Measurements from ENCODE around the gene ADAMTS12. TPM values are rescaled to one million over a fixed set of nuclear protein-coding genes. Genes with fewer than 3 reads are reported as not detected.

Gene ADAMTS12
- total and polyA plus RNA-seq, 10 of the 15 experiments (the other 5 are each of a cell fraction or from before 2014, with no cell fraction given) = 0.11 to 35.8 (median 20.7) TPM

DNA sequence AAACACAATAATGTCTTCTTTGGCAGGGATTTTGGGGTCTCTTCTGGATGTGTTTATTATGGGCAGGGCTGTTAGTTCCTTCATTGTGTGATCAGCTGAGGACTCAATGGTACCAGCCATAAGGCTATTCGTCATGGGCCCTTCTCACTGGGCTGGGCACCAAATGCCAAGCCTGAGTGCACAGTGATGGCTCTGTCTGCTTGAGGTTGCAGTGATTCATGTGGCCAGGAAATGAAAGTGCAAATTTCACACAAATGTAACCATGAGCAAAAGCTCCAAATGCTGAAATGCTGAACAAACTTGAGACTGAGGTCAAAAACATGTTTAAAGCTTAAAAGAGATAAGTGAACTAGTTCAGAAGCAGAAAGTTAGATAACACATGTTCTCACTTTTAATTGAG lies 260.0 kb downstream of the ADAMTS12 start (continued):
- TF ChIP-seq, protein P1, sequence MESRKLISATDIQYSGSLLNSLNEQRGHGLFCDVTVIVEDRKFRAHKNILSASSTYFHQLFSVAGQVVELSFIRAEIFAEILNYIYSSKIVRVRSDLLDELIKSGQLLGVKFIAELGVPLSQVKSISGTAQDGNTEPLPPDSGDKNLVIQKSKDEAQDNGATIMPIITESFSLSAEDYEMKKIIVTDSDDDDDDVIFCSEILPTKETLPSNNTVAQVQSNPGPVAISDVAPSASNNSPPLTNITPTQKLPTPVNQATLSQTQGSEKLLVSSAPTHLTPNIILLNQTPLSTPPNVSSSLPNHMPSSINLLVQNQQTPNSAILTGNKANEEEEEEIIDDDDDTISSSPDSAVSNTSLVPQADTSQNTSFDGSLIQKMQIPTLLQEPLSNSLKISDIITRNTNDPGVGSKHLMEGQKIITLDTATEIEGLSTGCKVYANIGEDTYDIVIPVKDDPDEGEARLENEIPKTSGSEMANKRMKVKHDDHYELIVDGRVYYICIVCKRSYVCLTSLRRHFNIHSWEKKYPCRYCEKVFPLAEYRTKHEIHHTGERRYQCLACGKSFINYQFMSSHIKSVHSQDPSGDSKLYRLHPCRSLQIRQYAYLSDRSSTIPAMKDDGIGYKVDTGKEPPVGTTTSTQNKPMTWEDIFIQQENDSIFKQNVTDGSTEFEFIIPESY (IDR thresholded peaks at IDR 0.05) = no peak
- TF ChIP-seq TCF7 (IDR thresholded peaks at IDR 0.05; ENCODE audit: borderline replicate concordance) (peak; percentile 52; the same call in 1 of the 2 replicates), JUND (IDR thresholded peaks at IDR 0.05; ENCODE audit: low read depth, low read length) (no peak), NFIC (IDR thresholded peaks at IDR 0.05; ENCODE audit: low read depth, low read length) (peak; percentile 20; the same call in 1 of the 2 replicates), RELA (IDR thresholded peaks at IDR 0.05; ENCODE audit: borderline replicate concordance, partially characterized antibody) (no peak)
- TF ChIP-seq, protein P2, sequence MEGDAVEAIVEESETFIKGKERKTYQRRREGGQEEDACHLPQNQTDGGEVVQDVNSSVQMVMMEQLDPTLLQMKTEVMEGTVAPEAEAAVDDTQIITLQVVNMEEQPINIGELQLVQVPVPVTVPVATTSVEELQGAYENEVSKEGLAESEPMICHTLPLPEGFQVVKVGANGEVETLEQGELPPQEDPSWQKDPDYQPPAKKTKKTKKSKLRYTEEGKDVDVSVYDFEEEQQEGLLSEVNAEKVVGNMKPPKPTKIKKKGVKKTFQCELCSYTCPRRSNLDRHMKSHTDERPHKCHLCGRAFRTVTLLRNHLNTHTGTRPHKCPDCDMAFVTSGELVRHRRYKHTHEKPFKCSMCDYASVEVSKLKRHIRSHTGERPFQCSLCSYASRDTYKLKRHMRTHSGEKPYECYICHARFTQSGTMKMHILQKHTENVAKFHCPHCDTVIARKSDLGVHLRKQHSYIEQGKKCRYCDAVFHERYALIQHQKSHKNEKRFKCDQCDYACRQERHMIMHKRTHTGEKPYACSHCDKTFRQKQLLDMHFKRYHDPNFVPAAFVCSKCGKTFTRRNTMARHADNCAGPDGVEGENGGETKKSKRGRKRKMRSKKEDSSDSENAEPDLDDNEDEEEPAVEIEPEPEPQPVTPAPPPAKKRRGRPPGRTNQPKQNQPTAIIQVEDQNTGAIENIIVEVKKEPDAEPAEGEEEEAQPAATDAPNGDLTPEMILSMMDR (IDR thresholded peaks at IDR 0.05 in 2 of 3, conservative IDR thresholded peaks at IDR 0.05 in 1 of 3; ENCODE audit: control insufficient read depth in 2 of 3, extremely low read depth in 1 of 3, insufficient read depth in 1 of 3, low read depth in 3 of 3, low read length in 3 of 3) = no peak
- TF ChIP-seq, protein P3, sequence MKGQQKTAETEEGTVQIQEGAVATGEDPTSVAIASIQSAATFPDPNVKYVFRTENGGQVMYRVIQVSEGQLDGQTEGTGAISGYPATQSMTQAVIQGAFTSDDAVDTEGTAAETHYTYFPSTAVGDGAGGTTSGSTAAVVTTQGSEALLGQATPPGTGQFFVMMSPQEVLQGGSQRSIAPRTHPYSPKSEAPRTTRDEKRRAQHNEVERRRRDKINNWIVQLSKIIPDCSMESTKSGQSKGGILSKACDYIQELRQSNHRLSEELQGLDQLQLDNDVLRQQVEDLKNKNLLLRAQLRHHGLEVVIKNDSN (IDR thresholded peaks at IDR 0.05; ENCODE audit: borderline replicate concordance, extremely low read length, insufficient read depth, low read depth, low read length) = no peak
